ENCODE measurements around the gene PLCD1. TPM values are rescaled to one million over a fixed set of nuclear protein-coding genes. Genes with fewer than 3 reads are reported as not detected.
"Not testable (repeated sequence)": the region's sequence is repeated elsewhere in the genome, so short reads cannot be mapped to it uniquely, and the experiment has no call there.

PLCD1 gene
- total and polyA plus RNA-seq, 2 of the 13 experiments (the other 11 are each of a cell fraction or from before 2014, with no cell fraction given) = 10.1 to 12.4 TPM

DNA sequence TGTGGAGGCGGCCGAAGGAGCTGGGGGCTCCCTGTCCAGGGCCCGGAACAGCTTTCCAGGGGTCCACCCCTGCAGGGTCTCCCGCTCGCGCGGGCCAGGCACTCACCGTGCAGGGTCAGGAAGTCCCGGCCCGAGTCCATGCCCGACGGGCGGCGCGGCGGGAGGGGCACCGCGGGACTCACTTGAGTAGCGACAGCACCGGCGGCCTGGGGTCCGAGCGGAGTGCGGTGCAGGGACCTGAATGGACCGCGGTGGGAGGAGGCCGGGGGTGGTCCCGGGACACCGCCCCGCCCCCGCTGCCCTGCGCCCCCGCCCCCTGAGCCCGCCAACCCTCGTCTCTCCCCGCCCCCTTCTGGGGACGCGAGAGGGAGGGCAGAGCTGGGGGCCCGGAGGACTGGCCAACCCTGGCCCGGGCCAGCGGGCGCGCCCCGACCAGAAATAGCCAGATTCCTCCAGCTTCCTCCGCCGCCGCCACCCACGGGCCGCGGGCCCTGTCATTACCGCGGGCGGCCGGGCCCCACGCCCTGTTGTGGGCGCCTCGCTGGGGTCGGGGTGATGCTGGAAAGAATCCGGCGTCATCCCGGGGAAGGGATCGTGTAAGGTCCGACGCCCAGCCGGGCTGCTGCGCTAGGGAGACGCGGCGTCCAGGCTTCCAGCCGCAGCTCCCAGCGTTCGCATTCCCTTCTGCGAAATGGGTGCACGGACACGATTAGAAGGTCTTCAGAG is at the start of gene PLCD1 (continued):
- TF ChIP-seq, protein P1, sequence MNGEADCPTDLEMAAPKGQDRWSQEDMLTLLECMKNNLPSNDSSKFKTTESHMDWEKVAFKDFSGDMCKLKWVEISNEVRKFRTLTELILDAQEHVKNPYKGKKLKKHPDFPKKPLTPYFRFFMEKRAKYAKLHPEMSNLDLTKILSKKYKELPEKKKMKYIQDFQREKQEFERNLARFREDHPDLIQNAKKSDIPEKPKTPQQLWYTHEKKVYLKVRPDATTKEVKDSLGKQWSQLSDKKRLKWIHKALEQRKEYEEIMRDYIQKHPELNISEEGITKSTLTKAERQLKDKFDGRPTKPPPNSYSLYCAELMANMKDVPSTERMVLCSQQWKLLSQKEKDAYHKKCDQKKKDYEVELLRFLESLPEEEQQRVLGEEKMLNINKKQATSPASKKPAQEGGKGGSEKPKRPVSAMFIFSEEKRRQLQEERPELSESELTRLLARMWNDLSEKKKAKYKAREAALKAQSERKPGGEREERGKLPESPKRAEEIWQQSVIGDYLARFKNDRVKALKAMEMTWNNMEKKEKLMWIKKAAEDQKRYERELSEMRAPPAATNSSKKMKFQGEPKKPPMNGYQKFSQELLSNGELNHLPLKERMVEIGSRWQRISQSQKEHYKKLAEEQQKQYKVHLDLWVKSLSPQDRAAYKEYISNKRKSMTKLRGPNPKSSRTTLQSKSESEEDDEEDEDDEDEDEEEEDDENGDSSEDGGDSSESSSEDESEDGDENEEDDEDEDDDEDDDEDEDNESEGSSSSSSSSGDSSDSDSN (CRISPR knock-in tag; IDR thresholded peaks at IDR 0.05) = peak; percentile 35; the same call in 1 of the 2 replicates
- TF ChIP-seq AGO2 (optimal IDR thresholded peaks at IDR 0.05; ENCODE audit: low read depth, low read length) (peak; percentile 48), ZNF589 (CRISPR knock-in tag; conservative IDR thresholded peaks at IDR 0.05) (0 out of 2 replicates have a peak, but pooled peaks have one; percentile 51), ZNF33A (CRISPR knock-in tag; IDR thresholded peaks at IDR 0.05; ENCODE audit: borderline replicate concordance) (no peak)

DNA sequence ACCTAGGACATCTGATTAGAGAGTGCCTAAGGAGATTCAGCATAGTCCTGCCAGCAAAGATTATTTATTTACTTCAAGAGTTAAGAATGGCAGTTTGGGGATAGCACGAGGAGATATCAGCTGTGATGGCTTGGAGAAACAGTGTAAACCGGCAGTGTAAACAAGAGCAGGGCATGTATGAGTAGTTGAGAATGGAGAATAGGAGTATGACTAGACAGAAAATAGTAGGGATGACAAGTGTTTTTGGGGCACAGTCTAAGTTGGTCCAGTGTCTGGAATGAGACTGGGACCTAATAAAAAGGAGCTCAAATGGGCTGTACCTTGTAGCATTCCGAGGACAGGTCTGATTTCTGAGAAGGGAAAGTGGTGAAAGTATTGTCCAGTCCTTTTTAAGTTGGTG is 47.6 kb upstream of the PLCD1 start:
- H3K27me3 ChIP-seq (ENCODE audit: control insufficient read depth in 1 of 2, insufficient read depth in 2 of 2, low read length in 2 of 2); H3K79me2 ChIP-seq (ENCODE audit: insufficient read depth, low read length); H3K4me2 ChIP-seq (ENCODE audit: low read depth, low read length); H2AFZ ChIP-seq (ENCODE audit: low read length); H3K4me3 ChIP-seq (replicated peaks in 1 of 3; ENCODE audit: insufficient read depth in 1 of 3, low read depth in 2 of 3, low read length in 3 of 3); BruUV-seq (replicated peaks); CTCF ChIA-PET (ENCODE audit: low intra/inter-chr PET ratio, low total read pairs); H3K4me1 ChIP-seq (ENCODE audit: insufficient read depth, low read length); intact Hi-C loops (cut with micrococcal nuclease; ENCODE audit: unreplicated experiment); H3K36me3 ChIP-seq (replicated peaks in 1 of 2; ENCODE audit: control insufficient read depth in 1 of 2, insufficient read depth in 2 of 2, low read length in 2 of 2); in situ Hi-C loops (cut with HindIII; ENCODE audit: extremely low pct_ligation_motif_present, low pct_unique_long_range_greater_than_20kb); H4K20me1 ChIP-seq (ENCODE audit: insufficient read depth, low read length); H3K9me3 ChIP-seq (ENCODE audit: low read length); FAIRE-seq; POLR2A ChIA-PET; DNase-seq (ENCODE audit: low spot score); H3K27ac ChIP-seq (ENCODE audit: extremely low read length, insufficient read depth, low read length); ATAC-seq; H3K9ac ChIP-seq (ENCODE audit: insufficient read depth, low read depth, low read length): not testable (repeated sequence)
- WGBS (ENCODE audit: low lambda C conversion rate) = 16% methylated on average over 3 of the region's 3 CpGs

Data from HepG2 (cell line).